ENCODE data around the gene STN1.

STN1 gene

DNA sequence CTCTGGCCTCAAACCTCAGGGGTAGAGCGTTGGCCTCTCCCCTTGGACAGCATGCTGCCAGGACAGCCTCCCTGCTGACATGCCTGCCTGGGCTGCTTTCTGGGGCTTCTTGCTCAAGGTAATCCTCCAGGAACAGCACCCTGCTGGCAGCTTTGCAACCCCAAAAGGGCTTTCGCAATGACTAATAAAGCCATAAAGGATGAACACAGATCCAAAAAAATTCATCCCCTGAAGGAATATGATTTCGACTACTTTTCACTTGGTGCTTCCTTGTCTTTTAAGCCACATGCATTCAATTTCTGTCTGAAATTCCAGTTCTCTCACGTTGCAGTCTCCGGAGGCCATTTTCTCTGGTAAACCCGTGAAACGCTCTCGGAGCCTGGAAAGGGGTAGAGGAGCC lies 47.5 kb downstream of the STN1 start:
- no peak for DNase-seq (ENCODE audit: low read depth in 4 of 4, low spot score in 1 of 4)

DNA sequence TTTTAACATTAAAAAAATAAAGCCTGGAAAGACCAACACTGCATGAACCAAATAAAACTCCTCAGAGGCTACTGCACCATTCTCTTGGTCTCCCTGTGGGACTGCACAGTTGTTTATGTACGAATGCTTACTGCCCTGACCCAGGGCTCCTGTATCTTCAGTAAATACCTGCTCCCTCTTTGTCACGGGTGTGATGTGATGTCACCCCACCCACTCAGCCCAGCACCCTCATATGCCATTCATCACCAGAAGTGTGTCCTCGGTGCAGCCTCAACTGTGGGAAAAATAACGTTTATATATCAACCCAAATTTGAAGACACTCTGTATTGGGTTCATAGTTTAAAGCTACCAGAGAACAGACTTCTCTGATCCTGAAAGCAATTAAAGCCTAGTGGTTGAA lies 48.6 kb downstream of the STN1 start:
- no peak for DNase-seq (ENCODE audit: low read depth in 4 of 4, low spot score in 1 of 4)

DNA sequence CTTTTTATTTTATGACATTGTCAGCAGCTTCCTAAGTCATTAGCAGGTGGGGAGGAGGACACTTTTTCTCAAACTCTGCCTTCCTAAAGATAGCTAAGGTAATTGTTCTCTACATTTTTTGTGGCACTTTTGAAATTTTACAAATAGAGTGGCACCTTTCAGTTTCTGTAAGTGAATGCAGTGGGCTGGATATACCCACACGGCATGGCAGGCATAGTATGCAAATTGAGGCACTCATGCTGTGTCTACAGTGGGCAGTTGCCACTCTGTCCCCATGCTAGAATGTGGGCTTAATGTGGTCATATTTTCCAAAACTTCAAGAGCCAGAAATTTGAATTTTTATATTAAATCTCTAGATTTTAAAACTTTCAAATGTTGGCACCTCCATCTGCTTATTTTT lies 49.8 kb downstream of the STN1 start:
- no peak for DNase-seq (ENCODE audit: low read depth in 4 of 4, low spot score in 1 of 4)

DNA sequence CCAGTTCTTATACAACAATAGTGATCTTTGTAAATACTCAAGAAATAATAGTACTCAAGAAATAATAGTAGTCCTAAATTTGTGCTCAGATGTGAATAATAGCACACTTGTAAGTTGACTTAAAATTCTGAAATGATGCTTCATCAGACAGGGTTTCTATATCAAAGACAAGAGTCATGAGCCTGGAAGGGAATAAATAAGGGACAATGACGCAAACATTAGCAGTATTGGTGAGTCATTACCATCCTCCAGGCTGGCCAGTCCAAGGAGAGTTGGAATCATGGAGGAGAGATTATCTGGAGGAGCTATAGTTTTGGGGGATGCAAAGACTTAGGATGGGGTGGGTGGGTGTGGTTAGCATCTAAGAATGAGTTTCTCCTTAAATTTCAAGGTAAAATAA lies 56.5 kb downstream of the STN1 start:
- DNase-seq (ENCODE audit: low read depth in 4 of 4, low spot score in 1 of 4): no peak

DNA sequence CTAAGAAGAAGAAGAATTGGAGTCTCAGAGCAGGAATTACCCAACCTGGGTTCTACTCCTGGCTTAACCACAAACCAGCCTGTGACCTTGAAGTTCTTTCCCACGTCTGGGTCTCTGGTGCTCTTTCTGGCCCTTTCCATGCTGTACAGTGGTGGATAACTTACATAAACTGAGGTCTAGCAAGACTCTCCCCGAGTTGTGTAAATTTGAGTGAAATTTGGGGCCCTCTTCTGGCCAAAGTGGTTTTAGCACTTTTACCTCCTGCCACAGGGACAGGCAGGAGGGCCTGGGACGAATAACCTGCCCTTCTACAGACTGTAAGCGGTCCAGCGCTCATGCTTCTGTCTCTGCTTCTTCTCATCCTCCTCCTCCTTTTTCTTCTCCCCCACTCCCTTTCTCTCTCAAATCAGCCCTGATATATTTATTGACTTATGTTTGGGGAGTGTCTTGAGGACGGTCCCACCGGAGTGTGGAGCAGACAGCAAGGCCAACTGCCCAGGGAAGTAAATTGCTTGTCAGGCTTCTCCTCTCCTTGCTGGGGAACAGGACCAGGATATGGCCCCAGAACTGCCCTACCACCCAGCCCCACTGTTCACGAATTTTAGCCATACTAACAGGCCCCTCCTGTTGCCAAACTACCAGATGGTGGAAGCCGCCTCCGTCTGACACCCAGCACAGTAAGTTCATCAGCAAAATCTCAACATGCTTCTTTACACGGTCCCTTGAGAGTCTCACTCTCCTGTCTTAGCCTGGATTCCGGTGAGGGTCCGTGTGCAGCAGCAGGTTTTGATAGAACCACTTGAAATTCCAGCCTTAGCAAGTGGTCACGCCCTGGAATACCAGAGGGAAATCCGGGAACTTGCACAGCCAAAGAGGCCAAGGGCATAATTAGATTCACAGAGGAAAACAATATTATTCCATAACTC lies 58.6 kb downstream of the STN1 start:
- DNase-seq (ENCODE audit: low read depth in 4 of 4, low spot score in 1 of 4): peak in 2 of 4 experiments; percentile 33 to 41

DNA sequence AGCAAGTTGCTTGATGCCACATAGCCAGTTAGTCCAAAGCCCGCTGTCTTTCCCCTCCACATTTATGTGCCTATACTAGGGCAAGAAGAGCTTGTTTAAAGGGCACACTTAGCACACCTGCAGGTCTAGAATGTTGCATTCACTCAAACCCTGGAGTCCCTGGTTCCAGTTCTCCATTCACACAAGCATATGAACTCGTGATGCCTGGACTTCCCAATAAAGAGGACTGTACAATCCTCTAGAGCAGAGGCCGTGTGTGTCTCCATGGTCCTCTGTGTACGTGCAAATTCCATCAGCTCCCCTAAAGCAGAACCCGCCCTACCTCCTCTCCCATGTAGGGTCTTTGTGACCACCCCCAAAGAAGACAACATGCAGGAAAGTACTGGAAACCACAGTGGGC lies 59.6 kb downstream of the STN1 start:
- no peak for DNase-seq (ENCODE audit: low read depth in 4 of 4, low spot score in 1 of 4)

DNA sequence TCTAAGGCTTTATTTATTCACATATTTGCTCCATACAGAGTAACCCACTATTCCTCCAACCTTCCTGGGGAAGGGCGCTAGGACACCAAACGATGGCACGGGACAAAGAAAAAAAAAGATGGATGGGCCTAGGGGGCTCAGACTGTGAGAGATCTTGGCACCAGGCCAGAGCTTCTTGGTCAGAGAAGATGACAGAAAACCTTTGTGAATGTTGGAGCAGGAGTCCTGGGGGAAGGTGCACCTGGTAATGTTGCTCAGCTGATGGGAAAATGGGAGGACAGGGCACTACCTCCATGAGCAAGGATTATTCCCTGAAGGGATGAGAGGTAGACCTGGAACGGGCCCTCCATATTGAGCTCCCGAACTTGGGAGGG lies 61.2 kb downstream of the STN1 start:
- DNase-seq (ENCODE audit: low read depth in 4 of 4, low spot score in 1 of 4): no peak

DNA sequence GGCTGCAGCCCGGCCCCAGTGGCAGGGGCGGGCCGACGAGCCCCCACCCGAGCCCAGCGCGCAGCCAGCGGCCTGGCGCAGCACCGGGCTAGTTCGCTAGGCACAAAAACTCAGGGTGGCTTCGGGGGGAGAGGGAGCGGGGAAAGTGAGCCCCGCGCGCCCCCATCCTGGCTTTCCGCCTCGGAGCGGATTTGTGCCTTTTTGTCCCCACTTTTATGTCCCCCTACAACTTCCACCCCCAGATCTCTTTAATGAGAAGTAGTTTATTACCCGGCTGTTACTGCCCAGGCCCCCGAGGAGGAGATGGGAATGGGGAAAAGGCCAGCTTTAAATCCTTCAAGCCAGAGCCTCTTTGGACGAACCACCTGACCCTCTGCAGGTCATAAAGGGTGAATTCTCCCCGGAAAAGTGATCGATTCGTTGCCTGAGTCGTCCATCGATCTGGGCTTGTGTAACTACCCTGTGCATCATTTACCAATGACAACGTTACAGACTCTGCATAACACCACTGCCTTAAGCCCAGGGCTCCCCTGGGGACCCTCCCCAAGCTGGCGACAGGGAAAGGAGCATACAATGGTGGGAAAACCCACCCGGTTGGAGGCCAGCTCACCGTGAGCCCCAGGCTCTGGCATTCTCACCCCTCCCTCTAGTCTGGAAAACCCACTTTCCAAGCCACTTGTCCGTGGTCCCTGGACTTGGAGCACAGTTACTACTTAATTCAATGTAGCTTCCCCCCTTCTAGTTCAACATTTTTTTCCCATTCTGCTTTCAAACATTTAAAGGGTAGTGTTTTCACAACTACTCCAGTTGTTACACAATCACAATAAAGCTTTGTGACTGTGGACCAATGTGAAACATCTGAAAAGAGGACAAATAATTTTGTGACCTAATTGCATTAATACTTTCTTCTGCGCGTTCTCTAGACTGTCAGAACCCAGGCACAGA lies 61.9 kb downstream of the STN1 start:
- DNase-seq (ENCODE audit: low read depth in 4 of 4, low spot score in 1 of 4): no peak

DNA sequence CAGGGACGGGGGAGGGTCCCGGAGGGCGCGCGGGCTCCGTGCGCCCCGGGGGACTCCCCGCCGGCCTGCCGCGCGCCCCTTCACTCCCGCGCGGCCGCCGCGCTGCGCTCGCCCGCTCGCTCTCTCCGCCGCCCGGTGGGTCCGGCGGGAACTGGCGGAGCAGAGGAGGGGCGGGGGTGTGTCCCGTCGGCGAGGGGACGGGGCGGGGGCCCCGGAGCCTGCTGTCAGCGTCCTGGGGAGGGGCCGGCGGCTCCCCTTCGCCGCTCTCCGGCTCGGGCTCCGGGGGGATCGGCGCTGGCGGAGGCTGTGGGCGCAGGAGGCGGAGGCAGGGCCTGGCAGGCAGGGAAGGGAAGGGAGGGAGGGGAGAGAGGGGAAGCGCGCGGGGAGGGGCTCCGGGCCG lies 62.6 kb downstream of the STN1 start, which contains the start of gene SH3PXD2A:
Gene SH3PXD2A, minus strand, starts transcription at position 153 of the 400 bp plus-strand sequence. CDS start 310 bp downstream, outside the sequence.
- DNase-seq (ENCODE audit: low read depth in 4 of 4, low spot score in 1 of 4): no peak

DNA sequence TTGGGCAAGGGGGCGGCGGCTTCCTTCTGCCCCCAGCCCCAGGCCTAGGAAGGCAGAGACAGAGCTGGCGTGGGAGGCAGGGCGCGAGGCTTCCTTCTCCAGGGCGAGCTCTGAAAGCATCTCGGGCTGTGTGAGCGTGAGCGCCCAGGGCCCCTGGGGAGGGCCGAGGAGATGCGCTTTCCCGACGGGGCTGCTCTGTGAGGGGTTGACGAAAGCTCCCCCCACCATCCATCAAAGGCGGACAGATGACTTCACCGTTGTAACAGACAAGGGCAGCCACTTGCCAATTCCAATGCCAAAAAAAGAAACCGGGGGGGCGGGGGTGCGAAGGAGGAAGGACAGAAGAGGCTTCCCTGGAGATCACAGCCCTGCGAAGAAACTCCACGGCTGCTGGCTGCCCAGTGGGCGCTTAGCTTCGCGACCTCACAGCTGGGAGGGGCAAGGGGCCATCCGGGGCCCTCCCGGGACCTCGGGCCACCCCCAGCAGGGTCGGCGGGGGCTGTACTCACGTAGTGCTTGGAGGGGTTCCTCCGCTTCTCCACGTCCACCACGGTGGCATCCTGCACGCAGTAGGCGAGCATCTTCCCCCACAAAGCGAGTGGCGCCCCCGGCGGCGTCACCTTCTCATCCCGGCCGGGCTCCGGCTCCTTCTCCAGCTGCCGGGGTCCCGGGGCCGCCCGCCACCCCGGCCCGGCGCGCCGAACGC lies 63.1 kb downstream of the STN1 start:
- no peak for DNase-seq (ENCODE audit: low read depth in 4 of 4, low spot score in 1 of 4)

DNA sequence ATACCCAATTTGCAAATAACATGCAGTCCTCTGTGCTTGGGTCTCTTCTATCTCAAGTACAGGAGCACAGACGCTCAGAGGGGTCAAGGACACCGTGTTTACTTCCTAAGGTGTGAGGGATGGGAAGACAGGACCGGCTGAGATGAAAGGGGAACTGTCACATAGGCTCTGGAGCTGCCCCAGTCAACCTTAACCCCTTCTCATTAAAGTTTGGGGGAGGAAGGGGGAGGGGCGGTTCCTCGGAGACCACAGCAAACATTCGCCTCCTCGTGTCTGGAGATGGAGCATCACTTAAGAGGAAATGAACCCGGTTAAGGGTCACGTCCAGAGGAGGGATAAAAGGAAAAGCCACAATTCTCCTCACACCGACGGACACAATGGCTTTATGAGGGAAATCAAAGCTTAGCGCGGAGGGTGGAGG lies 63.7 kb downstream of the STN1 start:
- DNase-seq (ENCODE audit: low read depth in 4 of 4, low spot score in 1 of 4): no peak

DNA sequence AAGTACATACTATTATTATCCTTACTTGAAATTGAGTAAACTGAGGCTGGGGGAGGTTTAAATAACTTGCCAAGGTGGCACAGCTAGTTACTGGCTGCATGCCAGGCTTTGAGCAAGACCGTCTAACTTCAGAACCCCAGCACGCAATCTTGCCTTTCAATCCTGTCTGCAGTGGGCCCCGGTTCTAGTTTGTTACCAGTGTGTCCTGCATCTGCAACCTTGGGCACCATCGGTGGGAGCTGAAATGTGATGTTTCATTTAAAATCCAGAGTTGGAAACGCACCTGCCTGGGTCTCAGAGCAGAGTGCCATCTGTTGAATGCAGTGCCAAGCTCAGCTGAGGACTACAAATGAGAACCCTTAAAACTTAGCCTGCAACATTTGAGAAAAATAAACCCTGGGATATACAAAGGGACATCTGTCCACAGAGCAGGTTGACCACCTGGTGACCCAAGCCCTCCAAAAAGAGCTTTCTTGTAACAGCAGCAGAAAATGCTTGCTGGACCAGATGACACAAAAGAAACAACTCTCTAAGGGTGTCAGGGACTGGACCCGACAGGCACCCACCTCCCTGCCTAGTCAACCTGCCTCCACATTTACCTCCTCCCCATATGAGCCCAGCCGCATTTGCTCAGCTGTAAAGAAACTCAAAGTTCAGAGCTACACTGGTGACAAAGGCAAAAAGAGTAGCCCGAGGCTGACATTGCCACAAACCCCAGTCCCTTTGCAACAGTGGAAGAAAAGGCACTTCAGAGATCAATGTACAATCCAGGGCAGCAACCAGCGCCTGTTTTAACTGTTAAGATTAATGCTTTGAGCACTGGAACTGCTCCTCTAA lies 64.3 kb downstream of the STN1 start:
- DNase-seq (ENCODE audit: low read depth in 4 of 4, low spot score in 1 of 4): no peak

DNA sequence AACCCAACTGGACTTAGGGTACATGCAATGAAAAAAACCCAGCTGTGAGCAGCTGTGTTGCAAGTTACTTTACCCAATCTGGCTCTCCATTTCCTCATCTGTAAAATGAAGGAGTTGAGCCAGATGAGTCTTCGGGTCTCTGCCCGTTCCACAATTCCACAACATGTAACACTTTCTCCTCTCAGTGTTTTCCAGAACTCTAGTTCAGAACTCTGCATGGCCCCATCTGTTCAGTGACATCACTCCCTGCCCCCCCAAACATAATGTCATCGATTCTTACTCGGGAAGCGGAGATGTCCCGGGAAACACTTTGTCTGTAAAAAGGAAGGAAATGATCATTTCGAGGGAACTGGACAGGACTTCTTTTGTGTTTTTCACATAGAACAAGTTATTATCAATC lies 65.1 kb downstream of the STN1 start:
- DNase-seq (ENCODE audit: low read depth in 4 of 4, low spot score in 1 of 4): no peak

DNA sequence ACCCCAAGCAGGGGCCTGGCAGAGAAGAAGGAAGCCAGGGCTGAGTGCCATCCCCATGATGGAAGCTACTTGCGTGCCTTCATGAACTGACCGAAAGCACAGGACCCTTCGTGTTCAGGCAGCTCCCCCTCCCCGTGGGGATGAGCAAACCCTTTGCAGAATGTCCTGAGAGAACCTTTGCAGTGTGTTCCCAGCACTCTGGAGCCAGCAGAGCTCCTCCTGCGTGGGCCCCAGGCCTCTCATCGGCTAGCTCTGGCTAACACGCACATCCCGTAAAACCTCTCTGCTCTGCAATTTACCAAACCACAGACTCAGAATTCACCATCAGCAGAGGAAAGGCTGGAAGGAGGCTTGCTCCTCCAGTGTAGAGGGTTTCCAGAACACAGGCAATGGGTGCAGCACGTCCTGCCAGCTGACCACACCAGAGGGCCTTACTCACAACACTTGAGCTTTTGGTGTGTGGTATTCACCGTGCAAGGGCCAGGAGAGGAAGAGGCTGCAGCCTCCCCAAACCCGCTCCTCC lies 65.7 kb downstream of the STN1 start:
- DNase-seq (ENCODE audit: low read depth in 4 of 4, low spot score in 1 of 4): no peak

DNA sequence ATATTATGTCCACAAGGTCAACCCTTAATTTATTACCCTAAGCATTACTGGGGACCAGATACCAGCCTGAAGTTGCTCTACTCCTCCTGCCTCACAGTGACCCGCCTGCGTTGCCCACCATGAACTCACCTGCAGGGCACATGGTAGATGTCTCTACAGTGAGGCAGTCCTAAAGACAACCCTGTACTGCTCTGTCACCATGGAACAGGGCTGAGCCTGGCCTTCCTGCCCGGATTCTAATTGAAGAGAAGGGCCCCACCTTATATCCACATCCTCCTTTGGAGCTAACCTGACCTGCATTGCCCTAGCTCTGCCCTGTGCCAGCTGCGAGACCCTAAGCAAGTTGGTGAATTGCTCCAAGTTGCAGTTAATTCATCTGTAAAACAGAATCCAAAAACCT lies 66.7 kb downstream of the STN1 start:
- no peak for DNase-seq (ENCODE audit: low read depth in 4 of 4, low spot score in 1 of 4)

DNA sequence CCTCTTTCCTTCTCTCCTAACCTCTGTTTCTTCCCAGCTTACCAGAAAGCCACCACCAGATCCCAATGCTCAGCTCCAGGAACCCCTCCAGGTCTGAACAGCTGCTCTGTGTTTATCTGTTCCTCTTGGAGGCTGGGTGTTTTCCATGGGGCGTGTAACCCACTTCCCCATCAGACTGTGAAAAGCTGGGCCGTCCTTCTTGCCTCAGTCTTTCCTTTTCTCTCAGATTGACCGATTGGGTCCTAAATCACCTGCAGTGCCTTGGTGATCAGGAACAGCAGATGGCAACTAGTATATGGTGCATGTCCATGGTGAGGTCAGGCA lies 67.5 kb downstream of the STN1 start:
- DNase-seq (ENCODE audit: low read depth in 4 of 4, low spot score in 1 of 4): no peak

DNA sequence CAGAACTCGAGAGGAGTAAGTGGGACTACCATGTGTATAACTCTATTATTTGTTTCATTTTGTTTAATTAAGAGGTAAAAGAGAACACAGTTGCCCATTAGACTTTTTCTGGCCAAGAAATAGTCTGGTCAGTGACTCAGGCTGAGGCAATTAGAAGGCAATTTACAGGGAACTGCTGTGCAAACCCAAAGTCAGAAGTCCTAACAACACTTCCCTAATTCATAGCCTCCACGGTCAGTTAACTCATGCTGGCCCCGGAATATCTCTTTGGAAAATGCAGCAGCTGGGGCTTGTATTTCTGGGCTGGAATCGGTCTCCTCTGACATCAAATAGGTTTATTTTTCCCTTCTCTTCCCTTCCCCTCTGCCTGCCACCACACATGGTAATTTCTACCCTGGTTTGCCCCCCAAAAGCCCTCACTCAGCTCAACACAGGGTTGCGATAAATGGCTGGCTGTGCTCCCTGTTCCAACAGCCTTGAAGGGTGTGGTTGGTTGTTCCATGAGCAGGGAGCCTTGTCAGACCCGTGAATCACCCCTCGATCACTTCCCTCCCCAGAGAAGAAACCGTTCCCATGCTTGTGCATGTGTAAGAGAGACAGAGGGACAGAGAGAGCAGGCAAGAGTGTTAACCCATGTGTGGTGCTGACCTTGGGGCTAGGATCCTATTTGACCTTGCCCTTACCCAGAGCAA lies 68.0 kb downstream of the STN1 start:
- DNase-seq (ENCODE audit: low read depth in 4 of 4, low spot score in 1 of 4): no peak

DNA sequence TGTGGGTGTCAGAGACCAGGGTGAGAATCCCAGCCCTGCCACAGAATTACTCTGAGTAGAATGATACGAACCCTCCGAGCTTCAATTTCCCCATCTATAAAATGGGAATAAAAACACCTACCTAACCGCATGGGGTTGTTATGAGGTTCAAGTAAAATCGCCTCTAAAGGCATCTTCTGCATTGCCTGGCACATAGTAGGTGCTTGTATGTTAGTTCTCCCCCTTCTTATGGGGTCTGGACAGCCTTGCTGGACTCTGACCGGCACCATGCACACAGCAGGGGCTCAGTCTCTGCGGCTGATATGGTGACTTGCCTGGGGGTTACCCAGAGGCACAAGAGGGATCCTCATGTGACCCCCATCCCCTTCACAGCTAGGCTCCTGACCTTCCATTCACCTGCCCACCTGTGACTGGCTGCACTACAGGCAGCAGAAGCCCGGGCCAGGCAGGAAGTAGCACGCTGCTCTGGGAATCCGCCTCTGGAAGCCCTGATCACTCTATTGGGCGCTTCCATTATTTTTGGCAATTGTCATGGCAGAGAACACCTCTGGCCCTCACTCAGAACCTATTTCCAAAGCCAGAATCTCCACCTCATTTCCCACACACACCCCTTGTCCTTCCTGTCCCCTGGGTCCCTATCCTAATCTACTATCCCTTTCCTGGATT lies 68.6 kb downstream of the STN1 start:
- no peak for DNase-seq (ENCODE audit: low read depth in 4 of 4, low spot score in 1 of 4)

DNA sequence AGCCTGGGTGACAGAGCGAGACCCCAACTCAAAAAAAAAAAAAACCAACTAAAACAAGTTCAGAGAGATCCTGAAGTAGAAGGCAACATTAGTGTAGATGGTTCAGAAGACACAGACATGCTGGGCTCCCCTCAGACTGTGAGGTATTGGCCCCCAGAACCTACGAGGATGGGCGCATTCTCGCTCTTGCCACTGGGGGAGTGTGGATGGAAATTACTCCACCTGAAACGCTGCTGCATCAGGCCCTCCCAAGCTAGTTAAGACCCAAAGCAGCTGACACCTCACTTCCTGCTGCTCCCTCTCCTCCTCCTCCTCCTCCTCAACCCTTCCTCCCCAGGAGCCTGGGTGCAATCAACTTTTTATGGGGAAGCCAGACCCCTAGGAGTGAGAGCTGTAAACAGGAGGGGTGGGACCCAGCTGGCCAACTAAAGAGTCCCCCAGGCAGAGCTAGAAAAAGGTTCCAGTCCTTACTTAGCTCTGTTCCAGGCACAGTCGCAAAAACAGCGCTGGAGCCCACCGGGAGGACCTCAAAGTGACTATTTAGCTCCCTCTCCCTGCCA lies 70.0 kb downstream of the STN1 start:
- no peak for DNase-seq (ENCODE audit: low read depth in 4 of 4, low spot score in 1 of 4)

Data from stimulated activated CD4-positive, alpha-beta T cell treated with anti-CD3 and anti-CD28 coated beads, Interleukin-1b, Interleukin-23, amount 100 ng/mL, for 24 hours (primary cell).